Stimulated activated memory B cell treated with anti-CD40 and anti-IgM and Interleukin-4, amounts not matched to agents 10 μg/mL and 1 μg/mL and 100 μg/mL, for 72 hours (primary cell): ENCODE measurements around the gene GXYLT2.

ENCODE experiments used
- ATAC-seq: fragments of 150-1000 bp; cut with Tn5 transposase; 2 replicates; pipeline ENCODE4 v1.10.0; 2021
- H3K27ac Mint-ChIP-seq: one replicate; pipeline ENCODE4 v1.8.0; 2022; ENCODE audit warnings: mild to moderate bottlenecking, mixed read lengths
- H3K27me3 Mint-ChIP-seq: one replicate; pipeline ENCODE4 v1.8.0; 2022; ENCODE audit warnings: mixed read lengths
- H3K36me3 Mint-ChIP-seq: one replicate; pipeline ENCODE4 v1.8.0; 2022; ENCODE audit warnings: mixed read lengths
- H3K4me1 Mint-ChIP-seq: one replicate; pipeline ENCODE4 v1.8.0; 2022; ENCODE audit warnings: mixed read lengths
- H3K4me3 Mint-ChIP-seq: one replicate; pipeline ENCODE4 v1.8.0; 2022; ENCODE audit warnings: mild to moderate bottlenecking, moderate library complexity, mixed read lengths
- H3K9me3 Mint-ChIP-seq: one replicate; pipeline ENCODE4 v1.8.0; 2022; ENCODE audit warnings: mixed read lengths

The GXYLT2 gene

DNA sequence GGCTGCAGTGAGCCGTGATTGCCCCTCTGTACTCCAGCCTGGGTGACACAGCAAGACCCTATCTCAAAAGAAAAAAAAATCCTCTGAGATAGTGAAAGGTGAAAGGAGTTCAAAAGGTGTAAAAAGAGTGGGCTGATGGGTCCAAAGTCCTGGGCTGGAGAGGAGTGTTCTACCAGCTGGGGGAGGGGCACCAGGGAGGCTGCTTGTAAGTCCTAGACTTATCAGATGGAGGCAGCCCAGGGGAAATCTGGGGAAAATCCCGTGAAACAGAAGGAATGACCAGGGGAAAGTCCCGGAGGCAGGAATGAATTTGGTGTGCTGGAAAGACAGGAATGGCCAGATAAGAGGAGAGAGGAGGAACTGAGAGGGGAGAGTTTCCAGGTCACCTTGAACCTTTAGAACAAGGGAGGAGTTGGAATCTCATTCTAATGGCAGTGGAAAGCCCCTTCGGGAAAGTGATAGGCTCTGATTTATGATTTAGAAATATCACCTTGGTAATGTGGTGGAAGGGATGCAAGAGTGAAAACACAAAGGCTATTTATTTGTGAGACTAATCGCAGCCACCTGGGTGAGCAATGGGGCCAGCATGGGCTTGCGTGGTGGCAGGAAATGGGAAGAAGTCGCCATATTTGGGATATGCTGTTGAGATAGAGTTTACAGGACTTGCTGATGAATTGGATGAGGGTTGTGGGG lies 85.3 kb downstream of the GXYLT2 start:
- H3K9me3 Mint-ChIP-seq = no peaks in the 10 kb centered on the region
- no peak overlapping the region for H3K27ac Mint-ChIP-seq

DNA sequence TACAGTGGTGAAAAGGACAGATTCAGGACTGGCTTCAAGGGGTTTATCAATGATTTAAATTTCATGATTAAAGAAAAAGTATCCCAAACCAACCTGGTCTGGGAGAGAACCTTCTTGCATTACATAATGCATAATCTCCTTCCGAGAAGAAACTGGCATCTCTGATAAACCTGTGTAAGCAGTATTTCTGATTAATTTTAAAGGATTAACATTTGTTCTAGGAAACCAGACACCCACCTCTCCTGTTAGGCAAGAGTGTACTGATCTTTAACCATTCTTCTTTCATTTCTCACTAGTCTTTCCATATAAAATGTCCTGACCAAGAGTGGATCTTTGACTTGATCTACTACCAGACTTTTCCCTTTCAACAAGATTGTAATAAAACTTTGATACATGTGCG lies 85.9 kb downstream of the GXYLT2 start:
- Mint-ChIP-seq H3K27ac (no peak overlapping the region), H3K4me1 (peaks cover 5% of the 10 kb centered on the region), H3K36me3 (no peaks in the 10 kb centered on the region), H3K4me3 (no peak overlapping the region), H3K9me3 (no peaks in the 10 kb centered on the region), H3K27me3 (peaks cover 23% of the 10 kb centered on the region)
- no peak for ATAC-seq

More for the DNA sequence above, 85.3 kb downstream of the GXYLT2 start:
- no peak for ATAC-seq
- peaks cover 23% of the 10 kb centered on the region for H3K27me3 Mint-ChIP-seq
- H3K36me3 Mint-ChIP-seq = no peaks in the 10 kb centered on the region
- H3K4me3 Mint-ChIP-seq = no peak overlapping the region
- peaks cover 5% of the 10 kb centered on the region for H3K4me1 Mint-ChIP-seq

DNA sequence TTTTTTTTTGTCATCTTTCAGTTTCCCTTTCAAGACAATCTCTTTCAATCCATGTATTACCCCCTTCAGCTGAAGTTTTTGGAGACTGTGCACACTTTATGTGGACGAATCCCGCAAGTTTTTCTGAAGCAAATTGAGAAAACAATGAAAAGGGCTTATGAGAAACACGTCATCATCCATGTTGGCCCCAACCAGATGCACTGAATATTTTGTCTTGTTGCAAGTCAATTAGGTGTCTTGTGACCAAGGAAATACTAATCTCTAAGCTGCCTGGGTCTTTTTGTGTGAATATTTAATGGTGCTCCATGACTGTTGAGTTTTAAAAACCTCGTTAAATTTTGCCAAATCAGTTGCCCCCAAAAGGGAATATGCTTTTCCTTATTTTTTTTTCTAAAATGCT lies 87.1 kb downstream of the GXYLT2 start:
- Mint-ChIP-seq H3K4me1 (peaks cover 5% of the 10 kb centered on the region), H3K36me3 (no peaks in the 10 kb centered on the region), H3K4me3 (no peak overlapping the region), H3K27ac (no peak overlapping the region), H3K27me3 (peaks cover 34% of the 10 kb centered on the region), H3K9me3 (no peaks in the 10 kb centered on the region)
- no peak for ATAC-seq

DNA sequence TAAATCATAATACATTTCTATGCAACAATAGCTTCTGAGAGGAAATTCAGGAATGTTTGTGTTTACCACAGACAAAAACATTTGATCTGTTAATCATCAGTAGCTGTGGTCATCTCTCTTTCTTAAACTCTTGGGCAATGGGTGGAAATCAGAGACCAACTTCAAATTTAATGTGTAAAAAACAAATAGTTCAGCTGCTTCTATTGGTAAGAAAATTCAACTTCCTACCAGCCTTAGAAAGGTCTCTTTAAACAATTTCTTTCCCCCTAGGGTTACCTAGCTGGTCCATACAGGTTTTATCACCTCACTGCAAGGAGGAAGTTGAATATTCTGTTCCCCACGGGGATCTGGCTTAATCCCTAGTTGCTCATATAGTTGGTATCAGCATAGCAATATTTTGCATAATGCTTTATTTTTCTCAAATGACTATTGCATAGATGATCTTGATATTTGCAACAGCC lies 88.5 kb downstream of the GXYLT2 start:
- no peak for ATAC-seq
- no peak overlapping the region for H3K27ac Mint-ChIP-seq
- peaks cover 37% of the 10 kb centered on the region for H3K27me3 Mint-ChIP-seq
- no peaks in the 10 kb centered on the region for H3K9me3 Mint-ChIP-seq
- no peak overlapping the region for H3K4me3 Mint-ChIP-seq
- H3K4me1 Mint-ChIP-seq = peaks cover 5% of the 10 kb centered on the region
- H3K36me3 Mint-ChIP-seq = no peaks in the 10 kb centered on the region

DNA sequence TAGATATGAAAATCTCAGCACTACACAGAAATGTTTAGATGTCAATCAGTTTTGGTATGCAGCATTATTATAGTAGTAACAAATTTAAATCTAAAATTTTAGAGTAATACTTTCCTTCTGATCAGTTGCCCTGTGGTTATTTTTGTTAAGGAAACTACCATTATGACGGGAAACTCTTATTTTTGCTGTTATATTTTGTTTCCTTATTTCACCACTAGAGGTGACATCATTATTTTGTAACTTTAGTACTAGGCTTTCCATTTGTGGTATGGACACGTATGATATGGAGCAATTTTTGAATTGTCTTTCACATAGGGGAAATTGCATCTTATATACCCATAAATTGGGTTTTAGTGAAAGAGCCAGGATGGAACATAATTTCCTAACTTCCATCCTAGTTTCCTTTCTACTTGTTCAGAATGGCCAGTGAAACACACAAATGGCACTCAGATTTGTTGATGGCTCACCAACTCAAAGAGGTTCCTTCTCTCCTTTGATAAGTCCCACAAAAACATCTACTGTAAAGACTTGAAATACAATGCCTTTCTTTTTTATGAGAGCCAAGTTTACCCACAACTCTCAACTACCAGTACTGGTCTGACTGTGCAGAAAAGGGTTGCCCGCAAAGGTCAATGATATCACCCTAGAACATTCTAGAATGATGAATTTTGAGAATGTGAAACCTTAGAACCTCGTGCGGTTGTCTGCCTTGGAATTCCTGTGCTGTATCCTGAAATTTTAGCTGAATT lies 89.4 kb downstream of the GXYLT2 start:
- Mint-ChIP-seq H3K27me3 (peaks cover 31% of the 10 kb centered on the region), H3K4me1 (peaks cover 5% of the 10 kb centered on the region), H3K27ac (no peak overlapping the region), H3K36me3 (no peaks in the 10 kb centered on the region), H3K4me3 (no peak overlapping the region), H3K9me3 (no peaks in the 10 kb centered on the region)
- peak; percentile 73 for ATAC-seq

DNA sequence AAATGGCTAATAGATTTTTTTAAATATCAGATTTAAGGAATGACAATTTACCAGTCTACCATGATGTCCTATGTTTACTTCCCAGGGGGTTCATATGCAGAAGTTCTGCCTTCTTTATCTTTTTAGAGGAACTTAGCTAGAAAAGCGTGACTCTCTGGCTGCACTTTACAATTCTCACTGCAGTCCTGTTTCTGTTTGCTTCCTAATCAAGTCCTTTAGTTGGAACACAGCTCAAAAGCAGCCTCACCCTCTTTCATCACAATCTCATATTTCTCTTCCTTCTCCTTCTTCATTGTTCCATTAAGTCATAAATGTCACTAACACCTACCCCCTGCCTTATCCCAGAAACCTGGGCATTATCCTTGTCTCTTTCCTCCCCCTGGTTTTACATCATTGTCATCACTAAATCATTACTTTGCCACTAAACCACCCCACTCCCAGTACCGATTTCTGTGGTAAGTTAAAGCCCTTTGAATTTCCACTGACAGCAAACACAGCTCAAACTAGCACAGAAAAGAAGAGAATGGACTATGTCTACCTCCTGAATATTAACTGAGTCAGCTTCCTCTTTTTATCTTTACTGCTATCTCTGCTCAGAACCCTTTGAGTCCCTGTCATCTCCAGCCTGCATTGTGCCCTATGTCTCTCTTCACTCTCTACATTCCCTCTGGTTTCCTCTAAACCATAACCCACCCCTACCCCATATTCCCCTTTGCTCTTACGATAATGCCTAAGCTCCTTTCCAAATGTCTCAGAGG lies 94.9 kb downstream of the GXYLT2 start:
- Mint-ChIP-seq H3K27ac (no peak overlapping the region), H3K27me3 (peaks cover 33% of the 10 kb centered on the region), H3K4me3 (no peak overlapping the region), H3K9me3 (peaks cover 6% of the 10 kb centered on the region), H3K36me3 (no peaks in the 10 kb centered on the region), H3K4me1 (peaks cover 5% of the 10 kb centered on the region)
- no peak for ATAC-seq

DNA sequence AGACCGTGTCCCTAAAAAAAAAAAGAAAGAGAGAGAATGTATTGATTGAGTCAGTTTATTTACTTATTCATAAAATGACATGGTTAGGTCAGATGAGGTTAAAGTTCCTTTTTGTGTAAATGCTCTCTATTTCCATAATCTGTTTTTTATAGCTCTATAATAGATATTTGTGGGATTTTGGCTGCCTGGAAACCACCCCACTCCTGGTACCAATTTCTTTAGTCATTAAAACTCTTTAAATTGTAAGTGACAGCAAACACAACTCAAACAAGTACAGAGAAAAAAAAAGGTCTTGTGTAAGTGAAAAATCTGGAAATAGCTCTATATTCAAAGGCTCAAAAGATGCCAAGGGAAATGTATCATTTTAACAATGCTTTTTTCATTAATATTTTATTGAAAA lies 97.7 kb downstream of the GXYLT2 start:
- Mint-ChIP-seq H3K9me3 (peaks cover 6% of the 10 kb centered on the region), H3K27me3 (peaks cover 19% of the 10 kb centered on the region), H3K4me1 (peaks cover 5% of the 10 kb centered on the region), H3K36me3 (no peaks in the 10 kb centered on the region), H3K27ac (no peak overlapping the region), H3K4me3 (no peak overlapping the region)
- no peak for ATAC-seq

DNA sequence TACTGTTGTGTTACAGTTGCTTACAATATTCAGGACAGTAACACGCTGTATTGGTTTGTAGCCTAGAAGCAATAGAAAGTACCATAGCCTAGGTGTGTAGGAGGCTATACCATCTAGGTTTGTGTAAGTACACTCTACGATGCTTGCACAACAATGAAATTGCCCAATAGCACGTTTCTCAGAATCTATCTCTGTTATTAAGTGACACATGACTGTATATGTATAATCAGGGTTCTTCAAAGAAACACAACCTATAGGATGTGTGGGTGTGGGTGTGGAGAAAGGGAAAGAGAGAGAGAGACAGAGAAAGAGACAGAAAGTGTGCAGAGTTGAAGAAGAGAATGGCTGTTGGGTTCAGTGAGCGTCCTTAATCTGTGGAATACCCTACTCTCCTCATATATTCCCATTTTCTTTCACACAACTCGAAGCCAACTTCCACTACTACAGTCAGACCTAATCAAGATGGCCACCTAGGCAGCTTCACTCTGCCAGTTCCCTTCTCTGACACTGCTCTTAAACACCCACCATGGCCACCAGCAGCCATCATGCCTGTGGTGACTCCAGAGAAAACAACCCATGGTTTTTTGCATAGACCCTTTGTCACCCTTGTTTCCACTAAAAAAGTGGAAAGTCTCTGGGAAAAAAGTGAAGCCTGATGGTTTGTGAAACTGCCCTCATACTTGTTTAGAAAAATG lies 103.0 kb downstream of the GXYLT2 start:
- Mint-ChIP-seq H3K9me3 (peaks cover 2% of the 10 kb centered on the region), H3K4me1 (no peaks in the 10 kb centered on the region), H3K27ac (no peak overlapping the region), H3K4me3 (no peak overlapping the region), H3K27me3 (no peaks in the 10 kb centered on the region), H3K36me3 (no peaks in the 10 kb centered on the region)
- ATAC-seq = no peak

DNA sequence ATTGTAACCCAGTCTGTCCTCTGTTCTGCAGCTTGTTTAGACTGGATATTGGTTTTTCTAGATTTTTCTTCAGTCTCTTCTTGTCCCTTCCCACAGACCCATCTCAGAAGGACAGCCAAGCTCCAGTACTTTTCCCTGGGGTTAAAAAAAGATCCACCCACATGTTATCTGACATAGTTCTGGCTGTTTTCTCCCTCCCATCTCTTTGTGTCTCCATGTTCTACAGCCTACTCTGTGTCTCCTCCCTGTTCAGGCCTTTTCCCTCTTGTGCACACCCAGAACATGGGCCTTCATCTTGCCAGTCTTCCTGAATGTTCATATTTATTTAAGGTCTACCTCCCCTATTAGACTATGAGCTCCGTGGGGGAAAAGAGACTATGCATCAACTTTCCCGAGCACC lies 103.7 kb downstream of the GXYLT2 start:
- Mint-ChIP-seq H3K9me3 (no peaks in the 10 kb centered on the region), H3K27ac (no peak overlapping the region), H3K4me1 (no peaks in the 10 kb centered on the region), H3K4me3 (no peak overlapping the region), H3K27me3 (no peaks in the 10 kb centered on the region), H3K36me3 (no peaks in the 10 kb centered on the region)
- no peak for ATAC-seq

DNA sequence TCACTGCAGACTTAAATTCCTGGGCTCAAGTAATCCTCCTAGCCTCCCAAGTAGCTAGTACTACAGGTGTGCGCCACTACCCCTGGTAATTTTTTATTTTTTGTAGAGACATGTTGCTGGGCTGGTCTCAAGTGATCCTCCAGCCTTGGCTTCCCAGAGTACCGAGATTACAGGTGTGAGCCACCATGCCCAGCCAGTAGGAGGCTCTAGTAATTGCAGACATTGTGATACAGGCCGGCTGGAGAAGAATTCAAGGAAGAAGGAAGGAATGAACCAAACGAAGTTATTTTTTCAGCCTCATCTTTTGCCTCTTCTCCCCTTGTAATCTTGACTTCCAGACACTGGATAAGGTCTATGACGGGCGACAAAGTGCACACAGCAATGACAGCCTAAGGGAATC lies 105.5 kb downstream of the GXYLT2 start:
- no peak overlapping the region for H3K4me3 Mint-ChIP-seq
- H3K27me3 Mint-ChIP-seq = no peaks in the 10 kb centered on the region
- peaks cover 9% of the 10 kb centered on the region for H3K4me1 Mint-ChIP-seq
- ATAC-seq = no peak
- no peaks in the 10 kb centered on the region for H3K9me3 Mint-ChIP-seq
- peaks cover 9% of the 10 kb centered on the region for H3K36me3 Mint-ChIP-seq
- no peak overlapping the region for H3K27ac Mint-ChIP-seq

DNA sequence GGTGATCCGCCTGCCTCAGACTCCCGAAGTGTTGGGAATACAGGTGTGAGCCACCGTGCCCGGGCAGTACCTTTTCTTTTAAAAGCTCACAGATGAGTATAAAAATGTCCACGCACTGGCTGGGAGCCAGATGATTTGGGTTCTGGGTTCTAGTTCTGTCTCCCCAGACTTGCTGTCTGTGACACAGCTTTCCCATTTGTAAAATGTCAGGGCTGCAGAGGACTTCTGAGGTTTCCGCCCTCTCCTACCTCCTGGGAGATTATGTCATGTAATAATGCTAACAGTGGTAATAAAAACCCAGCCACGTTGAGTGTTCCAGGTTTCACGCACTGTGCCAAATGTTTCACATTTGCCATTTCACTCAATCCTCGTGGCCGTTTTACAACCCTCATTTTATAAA lies 107.5 kb downstream of the GXYLT2 start:
- Mint-ChIP-seq H3K9me3 (no peaks in the 10 kb centered on the region), H3K4me1 (peaks cover 22% of the 10 kb centered on the region), H3K36me3 (peaks cover 21% of the 10 kb centered on the region), H3K27ac (no peak overlapping the region), H3K27me3 (no peaks in the 10 kb centered on the region), H3K4me3 (no peak overlapping the region)
- no peak for ATAC-seq

DNA sequence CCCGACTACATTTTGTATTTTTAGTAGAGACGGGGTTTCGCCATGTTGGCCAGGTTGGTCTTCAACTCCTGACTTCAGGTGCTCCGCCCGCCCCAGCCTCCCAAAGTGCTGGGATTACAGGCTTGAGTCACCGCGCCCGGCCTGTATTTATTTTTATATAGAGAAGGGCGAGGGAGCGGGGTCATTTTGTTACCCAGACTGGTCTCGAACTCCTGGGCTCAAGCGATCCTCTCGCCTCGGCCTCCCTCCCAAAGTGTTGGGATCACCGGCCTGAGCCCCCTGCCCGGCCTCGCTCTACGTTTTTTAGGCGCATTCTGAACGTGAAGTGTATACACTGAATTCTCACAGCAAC lies 108.3 kb downstream of the GXYLT2 start:
- Mint-ChIP-seq H3K9me3 (no peaks in the 10 kb centered on the region), H3K27me3 (no peaks in the 10 kb centered on the region), H3K36me3 (peaks cover 25% of the 10 kb centered on the region), H3K4me1 (peaks cover 29% of the 10 kb centered on the region), H3K27ac (peak overlapping the region; percentile 82), H3K4me3 (peak overlapping the region; percentile 87)
- ATAC-seq = no peak

DNA sequence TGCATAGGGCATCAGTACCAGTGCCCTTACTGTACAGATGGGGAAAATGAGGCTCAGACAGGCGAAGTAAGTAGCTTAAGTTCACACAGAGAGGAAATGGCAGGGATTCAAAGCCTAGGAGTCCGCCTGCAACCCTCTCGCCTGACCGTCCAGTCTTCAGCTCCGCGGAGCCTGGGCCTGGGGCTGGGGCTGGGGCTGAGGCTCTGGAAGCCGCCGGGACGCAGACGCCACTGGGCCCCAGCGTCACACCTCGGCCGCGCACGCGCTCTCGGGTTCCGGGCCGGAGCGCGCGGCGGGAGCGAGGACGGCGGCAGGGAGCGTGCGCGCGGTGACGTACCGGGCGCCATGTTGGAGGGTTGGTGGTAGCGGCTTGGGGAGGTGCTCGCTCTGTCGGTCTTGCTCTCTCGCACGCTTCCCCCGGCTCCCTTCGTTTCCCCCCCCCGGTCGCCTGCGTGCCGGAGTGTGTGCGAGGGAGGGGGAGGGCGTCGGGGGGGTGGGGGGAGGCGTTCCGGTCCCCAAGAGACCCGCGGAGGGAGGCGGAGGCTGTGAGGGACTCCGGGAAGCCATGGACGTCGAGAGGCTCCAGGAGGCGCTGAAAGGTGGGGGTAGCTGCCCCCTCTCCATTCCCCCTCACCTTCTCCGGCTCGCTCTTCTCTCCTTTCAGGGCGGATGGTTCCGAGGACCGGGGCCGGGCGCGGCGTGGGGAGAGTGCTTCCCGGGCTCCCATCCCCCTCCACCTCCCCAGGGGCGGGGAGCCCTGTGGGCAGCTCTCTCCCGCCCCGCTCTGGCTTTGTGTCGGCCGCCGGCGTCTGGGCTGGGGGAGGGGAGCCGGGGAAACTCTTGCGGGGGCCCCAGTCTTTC lies 108.9 kb downstream of the GXYLT2 start, which contains the start of gene PPP4R2:
Gene PPP4R2, plus strand, starts transcription at position 339 of the 861 bp plus-strand sequence. Its CDS starts 227 bp downstream, at position 566.
- peak; percentile 95 for ATAC-seq
- Mint-ChIP-seq H3K27ac (peak within 1 kb of the TSS; percentile 82), H3K4me1 (peaks cover 35% of the 10 kb centered on the region), H3K27me3 (no peaks in the 10 kb centered on the region), H3K36me3 (peaks cover 31% of the 10 kb centered on the region), H3K4me3 (peak within 1 kb of the TSS; percentile 87), H3K9me3 (no peaks in the 10 kb centered on the region)

DNA sequence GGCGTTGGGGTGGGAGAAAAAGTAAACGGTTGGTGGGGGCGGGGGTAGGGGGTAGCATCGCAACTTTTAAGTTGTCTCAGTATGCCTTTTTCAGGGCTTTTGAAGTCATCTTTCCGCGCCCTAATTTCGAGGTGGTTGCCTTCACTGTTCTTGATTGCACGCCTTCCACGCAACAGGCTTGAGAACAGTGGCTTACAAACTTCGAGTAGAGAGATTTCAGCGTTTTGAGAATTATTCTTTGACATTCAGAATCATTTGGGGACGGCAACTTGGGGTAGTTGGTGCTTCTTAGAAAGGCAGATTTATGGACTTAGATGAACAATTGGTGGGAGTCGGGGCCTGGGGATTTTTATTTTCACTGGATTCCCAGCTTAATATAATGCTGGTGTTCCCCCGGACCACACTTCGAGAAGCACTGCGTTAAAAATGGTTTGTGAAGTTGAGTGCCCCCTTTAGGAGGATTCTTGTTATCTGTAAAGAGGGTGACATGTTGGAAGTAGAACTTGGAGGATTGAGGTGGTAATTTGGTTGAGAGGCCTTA lies 109.6 kb downstream of the GXYLT2 start:
- Mint-ChIP-seq H3K4me3 (peak overlapping the region; percentile 87), H3K27me3 (no peaks in the 10 kb centered on the region), H3K36me3 (peaks cover 36% of the 10 kb centered on the region), H3K27ac (peak overlapping the region; percentile 82), H3K9me3 (no peaks in the 10 kb centered on the region), H3K4me1 (peaks cover 40% of the 10 kb centered on the region)
- peak; percentile 1 for ATAC-seq
